Nephron progenitor cell (in vitro differentiated cells): ENCODE measurements around the gene CTSC.
A peak's percentile ranks its signal among the peaks of the same experiment; 100 is the strongest.

Experiments used
- DNase-seq: peaks from one replicate; pipeline ENCODE4 v3.0.0; 2021
- H3K27ac Mint-ChIP-seq: 2 replicates; pipeline ENCODE4 v1.8.0; 2021; ENCODE audit warnings: mild to moderate bottlenecking, moderate library complexity, mixed read lengths
- H3K27me3 Mint-ChIP-seq: 2 replicates; pipeline ENCODE4 v1.8.0; 2021; ENCODE audit warnings: mild to moderate bottlenecking, low read depth, mixed read lengths; ENCODE audit not compliant: poor library complexity
- H3K36me3 Mint-ChIP-seq: 2 replicates; pipeline ENCODE4 v1.8.0; 2021; ENCODE audit warnings: low read depth, mixed read lengths
- H3K4me1 Mint-ChIP-seq: 2 replicates; pipeline ENCODE4 v1.8.0; 2021; ENCODE audit warnings: mixed read lengths
- H3K4me3 Mint-ChIP-seq: 2 replicates; pipeline ENCODE4 v1.8.0; 2021; ENCODE audit warnings: mild to moderate bottlenecking, moderate library complexity, mixed read lengths
- H3K9me3 Mint-ChIP-seq: 2 replicates; pipeline ENCODE4 v1.8.0; 2021; ENCODE audit warnings: mild to moderate bottlenecking, moderate library complexity, mixed read lengths
- CTCF ChIP-seq: fragments of 200-600 bp; sonication (generic); IDR thresholded peaks from 2 replicates; pipeline ENCODE4 v1.5.0; 2021; ENCODE audit warnings: antibody characterized with exemption

Gene CTSC

GRCh38 chr11:88357323-88358039 lies 19.9 kb upstream of the CTSC start:
- no peaks in the 10 kb centered on the region for H3K9me3 Mint-ChIP-seq
- no peaks in the 10 kb centered on the region for H3K36me3 Mint-ChIP-seq
- H3K4me3 Mint-ChIP-seq: no peak overlapping the region
- peak overlapping the region; percentile 3 for H3K27ac Mint-ChIP-seq
- no peak for TF ChIP-seq CTCF
- H3K4me1 Mint-ChIP-seq: peaks cover 5% of the 10 kb centered on the region
- no peak for DNase-seq
- peaks cover 2% of the 10 kb centered on the region for H3K27me3 Mint-ChIP-seq

GRCh38 chr11:88355887-88356286 lies 18.4 kb upstream of the CTSC start:
- H3K36me3 Mint-ChIP-seq: no peaks in the 10 kb centered on the region
- peaks cover 5% of the 10 kb centered on the region for H3K4me1 Mint-ChIP-seq
- H3K27ac Mint-ChIP-seq: no peak overlapping the region
- peaks cover 1% of the 10 kb centered on the region for H3K27me3 Mint-ChIP-seq
- no peak for DNase-seq
- no peak for TF ChIP-seq CTCF
- no peak overlapping the region for H3K4me3 Mint-ChIP-seq
- no peaks in the 10 kb centered on the region for H3K9me3 Mint-ChIP-seq

GRCh38 chr11:88354912-88355311 lies 17.4 kb upstream of the CTSC start:
- no peak for DNase-seq
- TF ChIP-seq CTCF: no peak
- Mint-ChIP-seq H3K27ac (no peak overlapping the region), H3K9me3 (no peaks in the 10 kb centered on the region), H3K4me1 (peaks cover 5% of the 10 kb centered on the region), H3K36me3 (no peaks in the 10 kb centered on the region), H3K4me3 (no peak overlapping the region), H3K27me3 (no peaks in the 10 kb centered on the region)

GRCh38 chr11:88353835-88354496 lies 16.4 kb upstream of the CTSC start:
- no peaks in the 10 kb centered on the region for H3K36me3 Mint-ChIP-seq
- H3K27ac Mint-ChIP-seq: no peak overlapping the region
- peaks cover 5% of the 10 kb centered on the region for H3K4me1 Mint-ChIP-seq
- TF ChIP-seq CTCF: no peak
- no peak overlapping the region for H3K4me3 Mint-ChIP-seq
- DNase-seq: no peak
- no peaks in the 10 kb centered on the region for H3K27me3 Mint-ChIP-seq
- H3K9me3 Mint-ChIP-seq: no peaks in the 10 kb centered on the region

GRCh38 chr11:88353386-88353785 lies 15.8 kb upstream of the CTSC start:
- Mint-ChIP-seq H3K27ac (no peak overlapping the region), H3K36me3 (no peaks in the 10 kb centered on the region), H3K27me3 (no peaks in the 10 kb centered on the region), H3K4me3 (no peak overlapping the region), H3K4me1 (peaks cover 5% of the 10 kb centered on the region), H3K9me3 (no peaks in the 10 kb centered on the region)
- TF ChIP-seq CTCF: no peak
- DNase-seq: no peak

- no peak for TF ChIP-seq CTCF
- H3K4me1 Mint-ChIP-seq: peaks cover 2% of the 10 kb centered on the region
- DNase-seq: no peak
- H3K27me3 Mint-ChIP-seq: peaks cover 4% of the 10 kb centered on the region
- no peak overlapping the region for H3K27ac Mint-ChIP-seq
- no peaks in the 10 kb centered on the region for H3K9me3 Mint-ChIP-seq
- H3K4me3 Mint-ChIP-seq: no peak overlapping the region
- peaks cover 4% of the 10 kb centered on the region for H3K36me3 Mint-ChIP-seq
Observed at GRCh38 chr11:88352139-88352538, 14.6 kb upstream of the CTSC start.
